CD4-positive, alpha-beta T cell treated with Interleukin-17A for 1 hour (primary cell): ENCODE data around the gene LRRTM3.

Experiments
- DNase-seq: peaks from one replicate; pipeline ENCODE4 v3.0.0-alpha.2; 2020

Gene LRRTM3

GRCh38 chr10:66940965-66941364, 15.1 kb downstream of the LRRTM3 start:
- no peak for DNase-seq

- no peak for DNase-seq
Observed at GRCh38 chr10:66941491-66941890, 15.7 kb downstream of the LRRTM3 start.

- DNase-seq: no peak
Observed at GRCh38 chr10:66942407-66942806, 16.6 kb downstream of the LRRTM3 start.

GRCh38 chr10:66943590-66943989, 17.8 kb downstream of the LRRTM3 start:
- DNase-seq: no peak

- no peak for DNase-seq
Observed at GRCh38 chr10:66951896-66952295, 26.1 kb downstream of the LRRTM3 start.

GRCh38 chr10:66958466-66958865, 32.6 kb downstream of the LRRTM3 start:
- DNase-seq: no peak

- DNase-seq: no peak
Observed at GRCh38 chr10:66964946-66965345, 39.1 kb downstream of the LRRTM3 start.

- DNase-seq: no peak
Observed at GRCh38 chr10:66980246-66980815, 54.5 kb downstream of the LRRTM3 start.

- DNase-seq: no peak
Observed at GRCh38 chr10:66981361-66982052, 55.7 kb downstream of the LRRTM3 start.

GRCh38 chr10:66982053-66982420, 56.2 kb downstream of the LRRTM3 start:
- DNase-seq: no peak

- no peak for DNase-seq
Observed at GRCh38 chr10:66982792-66983474, 57.1 kb downstream of the LRRTM3 start.

GRCh38 chr10:66983475-66983818, 57.6 kb downstream of the LRRTM3 start:
- DNase-seq: no peak

- no peak for DNase-seq
Observed at GRCh38 chr10:66990143-66990830, 64.5 kb downstream of the LRRTM3 start.

- DNase-seq: no peak
Observed at GRCh38 chr10:66996996-66997395, 71.2 kb downstream of the LRRTM3 start.

GRCh38 chr10:66999762-67000545, 74.1 kb downstream of the LRRTM3 start:
- DNase-seq: no peak

GRCh38 chr10:67004690-67005089, 78.9 kb downstream of the LRRTM3 start:
- no peak for DNase-seq

- DNase-seq: no peak
Observed at GRCh38 chr10:67005981-67006380, 80.1 kb downstream of the LRRTM3 start.

GRCh38 chr10:67011480-67011879, 85.6 kb downstream of the LRRTM3 start:
- DNase-seq: no peak

GRCh38 chr10:67011981-67012380, 86.1 kb downstream of the LRRTM3 start:
- DNase-seq: no peak

GRCh38 chr10:67015225-67015624, 89.4 kb downstream of the LRRTM3 start:
- no peak for DNase-seq

- DNase-seq: no peak
Observed at GRCh38 chr10:67017218-67017617, 91.4 kb downstream of the LRRTM3 start.

- DNase-seq: no peak
Observed at GRCh38 chr10:67022099-67022498, 96.3 kb downstream of the LRRTM3 start.

- DNase-seq: no peak
Observed at GRCh38 chr10:67033878-67034277, 108.0 kb downstream of the LRRTM3 start.
